Tongue (tissue), 2 donors: Measurements from ENCODE around the gene SCLT1. TPM values are rescaled to one million over a fixed set of nuclear protein-coding genes. Genes with fewer than 3 reads are reported as not detected.
"Not testable (repeated sequence)": the region's sequence is repeated elsewhere in the genome, so short reads cannot be mapped to it uniquely, and the experiment has no call there.

Experiments
- DNase-seq: peaks from one replicate; pipeline ENCODE4 v3.0.0-alpha.2; 2015
- total RNA-seq: library from RNA; depleted of rRNA; stranded (reverse); fragments of >200 nt; gene quantifications from one replicate; pipeline ENCODE4 v1.2.3, GENCODE V29; 2014

The SCLT1 gene
- total RNA-seq, result 25.8 TPM

DNA sequence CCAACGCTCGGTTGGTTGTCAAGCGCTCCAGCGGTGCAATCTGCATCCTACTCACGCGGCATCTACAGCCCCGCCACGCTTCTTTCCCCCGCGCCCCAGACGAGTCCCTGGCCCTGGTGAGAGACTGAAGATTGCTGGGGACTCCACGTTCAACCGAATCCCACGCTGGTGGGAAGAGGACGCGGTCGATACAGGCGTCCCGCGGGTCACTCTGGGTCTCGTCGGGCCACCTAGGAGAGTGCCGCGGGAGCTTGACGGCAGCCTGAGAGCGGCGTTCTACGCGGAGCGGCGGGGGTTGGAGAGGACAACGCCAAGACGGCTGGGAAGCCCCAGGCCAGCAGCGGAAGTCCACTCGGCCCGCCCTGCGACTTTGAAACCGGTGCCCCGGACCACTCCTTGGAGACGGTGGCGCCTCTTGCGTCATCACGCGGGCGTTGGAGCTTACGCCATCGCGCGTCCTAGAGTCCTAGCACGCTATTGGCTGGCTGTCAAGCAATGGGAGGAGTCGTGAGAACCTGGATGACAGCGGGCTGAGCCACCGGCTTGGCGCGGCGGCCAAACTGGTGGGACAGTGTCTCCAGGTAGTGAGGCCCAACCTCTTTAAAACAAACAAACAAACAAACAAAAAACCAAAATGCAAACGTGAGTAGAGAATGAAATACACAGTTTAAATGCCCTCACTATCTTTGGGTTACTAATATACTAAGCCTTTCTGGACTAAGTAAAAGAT is at the start of gene SCLT1:
TSS of gene SCLT1 (minus strand) at position 349 of the 730 bp plus-strand sequence. CDS start 436 bp downstream, outside the sequence.
- DNase-seq, result peak; percentile 99

DNA sequence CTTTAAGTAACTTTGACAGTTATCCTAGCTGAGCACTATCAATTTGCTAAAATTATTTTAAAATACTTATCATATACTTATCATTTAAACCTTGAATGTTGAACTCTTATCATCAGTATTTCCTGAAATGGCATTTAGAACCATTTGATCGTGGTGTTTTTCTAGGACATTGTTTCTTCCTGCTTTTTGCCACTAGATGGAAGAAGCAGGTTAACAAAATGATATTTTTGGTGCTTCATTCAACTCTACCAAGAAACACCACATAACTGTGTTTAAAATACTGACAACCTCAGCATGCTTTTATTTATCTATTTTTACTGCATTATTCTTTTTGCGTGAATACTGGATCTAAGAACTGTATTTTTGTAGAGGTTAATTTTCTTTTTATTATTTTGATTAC is 47.2 kb upstream of the SCLT1 start:
- no peak for DNase-seq

DNA sequence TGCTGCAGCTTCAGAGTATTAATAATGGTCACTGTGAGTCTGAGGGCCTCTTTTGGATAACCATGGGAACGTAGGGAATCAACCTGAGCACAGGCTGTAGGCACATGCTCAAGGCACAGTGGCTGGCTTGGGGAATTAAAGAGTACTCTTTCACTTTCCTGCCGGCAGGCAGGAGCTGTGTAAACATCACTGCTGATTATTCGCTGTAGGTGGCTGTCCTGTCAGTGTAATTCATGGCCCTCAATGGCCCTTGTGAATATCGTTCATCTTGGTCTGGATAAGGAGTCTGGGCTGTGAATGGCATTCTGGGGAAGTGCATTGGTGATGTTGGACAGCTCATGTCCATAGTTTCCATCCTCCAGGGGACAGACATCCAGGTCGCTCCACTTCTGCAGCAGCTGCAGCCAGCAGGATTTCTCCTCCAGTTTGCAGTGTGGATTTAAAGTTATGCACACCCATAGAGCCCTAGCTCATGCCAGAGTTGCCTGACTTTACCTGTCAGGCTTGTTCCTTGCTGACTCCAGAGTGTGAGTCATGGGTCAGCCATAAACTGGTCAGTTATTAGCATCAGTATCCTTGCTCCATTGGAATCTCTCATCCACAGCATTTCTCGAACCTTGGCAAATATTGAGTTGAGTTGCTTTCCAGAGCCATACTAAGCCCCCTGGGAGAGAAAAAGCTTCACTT is 45.6 kb upstream of the SCLT1 start:
- DNase-seq, result no peak

DNA sequence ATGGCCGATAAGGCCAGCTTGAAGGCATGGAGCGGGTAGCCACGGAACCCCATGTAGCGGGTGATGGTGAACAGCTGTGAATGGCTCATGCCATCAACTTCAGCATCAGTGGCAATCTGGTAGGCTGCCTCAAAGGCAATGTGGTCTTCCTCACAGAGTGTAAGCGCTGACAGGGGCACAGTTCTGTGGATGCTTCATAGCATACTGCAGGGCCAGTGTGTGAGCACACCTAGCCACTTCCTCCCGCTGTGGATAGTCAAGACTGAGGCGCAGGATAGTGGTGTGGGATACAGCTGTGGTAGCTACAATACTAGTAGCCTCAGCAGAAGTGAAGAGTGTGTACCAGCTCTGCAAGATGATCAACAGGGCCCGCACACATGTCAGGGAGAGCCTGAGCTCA is 43.1 kb upstream of the SCLT1 start:
- no peak for DNase-seq

DNA sequence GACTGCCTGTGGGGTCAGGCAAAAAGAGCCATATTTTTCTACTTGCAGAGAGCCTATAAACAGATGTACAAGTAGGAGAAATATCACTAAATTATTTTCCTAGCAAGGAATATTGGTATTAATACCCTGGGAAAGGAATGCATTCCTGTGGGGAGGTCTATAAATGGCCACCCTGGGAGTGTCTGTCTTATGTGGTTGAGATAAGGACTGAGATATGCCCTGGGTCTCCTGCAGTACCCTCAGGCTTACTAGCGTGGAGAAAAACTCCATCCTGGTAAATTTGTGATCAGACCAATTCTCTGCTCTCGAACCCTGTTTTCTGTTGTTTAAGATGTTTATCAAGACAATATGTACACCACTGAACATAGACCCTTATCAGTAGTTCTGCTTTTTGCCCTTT is 38.0 kb upstream of the SCLT1 start:
- no peak for DNase-seq

DNA sequence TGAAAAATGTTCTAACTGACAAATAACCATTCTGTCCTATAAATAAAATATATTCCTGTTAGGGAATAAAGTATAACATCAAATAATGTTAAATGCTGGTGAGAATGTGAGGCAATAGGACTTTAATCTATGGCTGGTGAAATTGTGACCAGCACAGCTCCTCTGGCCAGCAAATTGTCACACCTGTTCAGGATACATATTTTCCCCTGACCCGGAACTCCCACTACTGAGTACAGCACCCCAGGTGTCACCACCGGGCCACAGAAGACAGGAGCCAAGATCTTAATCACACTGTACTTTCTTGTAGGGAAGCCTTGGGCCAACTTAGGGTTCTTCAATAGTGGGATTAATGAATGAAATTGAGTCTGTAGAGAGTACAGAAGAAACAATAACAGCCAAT is 35.8 kb upstream of the SCLT1 start:
- DNase-seq, result no peak

DNA sequence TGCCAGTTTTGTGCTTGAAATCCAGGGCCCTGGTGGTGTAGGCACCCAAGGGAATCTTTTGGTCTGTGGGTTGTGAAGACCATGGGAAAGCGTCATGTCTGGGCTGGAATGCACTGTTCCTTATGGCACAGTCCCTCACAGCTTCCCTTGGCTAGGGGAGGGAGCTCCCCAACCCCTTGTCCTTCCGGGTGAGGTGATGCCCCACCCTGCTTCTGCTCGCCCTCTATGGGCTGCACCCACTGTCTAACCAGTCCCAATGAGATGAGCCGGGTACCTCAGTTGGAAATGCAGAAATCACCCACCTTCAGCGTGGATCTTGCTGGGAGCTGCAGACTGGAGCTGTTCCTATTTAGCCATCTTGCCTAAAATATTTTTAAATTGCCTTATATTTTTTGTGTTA is 33.3 kb upstream of the SCLT1 start:
- not testable (repeated sequence) for DNase-seq

DNA sequence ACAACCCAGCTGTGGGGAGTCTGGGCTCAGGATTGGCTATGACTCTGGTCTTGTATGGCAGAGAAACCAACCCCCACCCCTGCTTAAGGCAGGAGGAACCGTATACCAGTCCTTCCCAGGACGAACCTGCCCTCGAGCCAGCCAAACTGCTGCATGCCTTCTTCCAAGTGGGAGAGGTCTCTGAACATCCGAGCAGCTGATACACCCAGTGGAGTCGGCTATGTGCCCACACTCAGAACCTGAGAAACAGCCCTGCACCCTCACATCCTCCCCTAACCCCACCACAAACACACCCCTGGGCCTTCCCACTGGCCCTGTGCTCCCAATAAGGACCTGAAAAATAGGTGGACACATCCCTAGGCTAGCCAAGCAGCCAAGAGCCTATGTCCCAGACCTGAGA is 24.4 kb upstream of the SCLT1 start:
- no peak for DNase-seq

DNA sequence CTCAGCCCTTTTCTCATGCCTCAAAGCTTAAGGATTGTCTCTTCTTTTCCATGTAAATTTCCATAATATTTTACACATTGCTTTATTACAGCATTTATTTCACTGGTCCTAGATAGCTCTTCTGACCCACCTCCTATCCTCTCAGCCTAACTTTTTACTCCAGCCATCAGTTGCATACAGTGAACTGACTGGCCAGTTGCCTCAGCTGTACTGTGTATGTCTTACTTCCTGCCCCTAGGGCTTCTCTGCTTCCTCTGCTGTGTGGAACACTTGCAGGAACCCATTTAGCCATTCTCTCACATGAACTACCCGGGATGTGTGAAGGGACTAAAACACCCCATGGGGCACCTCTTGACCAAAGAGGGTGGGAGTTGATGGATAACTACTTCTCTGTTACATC is 20.6 kb upstream of the SCLT1 start:
- no peak for DNase-seq

DNA sequence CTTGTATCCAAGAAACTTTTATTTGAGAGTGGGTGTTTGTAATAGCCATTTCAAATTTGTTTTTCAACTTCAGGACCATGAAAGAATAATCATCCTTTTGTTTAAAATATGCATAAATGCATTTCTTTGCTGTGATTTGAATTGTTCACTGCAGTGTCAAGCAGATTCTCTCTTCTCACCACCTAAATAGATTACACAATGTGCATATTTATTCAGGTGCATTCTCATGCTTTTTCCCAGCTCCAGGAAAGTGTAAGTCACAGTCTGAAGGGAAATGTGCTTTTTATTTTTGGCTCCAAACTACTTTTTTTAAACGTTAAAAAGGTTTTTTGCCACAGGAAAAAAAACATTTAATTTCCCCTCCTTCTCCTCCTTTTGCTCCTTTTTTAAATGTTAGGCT is 20.1 kb upstream of the SCLT1 start:
- peak; percentile 17 for DNase-seq

DNA sequence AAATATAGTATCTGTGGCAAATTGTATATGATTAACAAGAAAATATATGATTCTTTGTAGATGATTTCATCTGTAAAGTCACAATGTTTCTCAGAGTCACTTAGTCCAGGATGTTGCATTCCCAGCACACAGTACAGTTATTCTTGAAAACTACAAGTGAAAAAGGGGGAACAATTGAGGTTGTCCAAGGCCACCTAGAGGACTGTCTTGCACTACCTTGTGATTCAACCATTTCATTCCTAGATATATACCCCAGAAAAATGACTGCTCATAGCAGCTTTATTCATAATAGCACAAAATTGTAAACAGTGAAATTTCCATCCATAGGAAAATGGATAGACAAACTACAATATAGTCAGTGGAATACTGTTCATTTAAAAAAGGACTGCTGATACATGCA is 18.6 kb upstream of the SCLT1 start:
- DNase-seq, result no peak

DNA sequence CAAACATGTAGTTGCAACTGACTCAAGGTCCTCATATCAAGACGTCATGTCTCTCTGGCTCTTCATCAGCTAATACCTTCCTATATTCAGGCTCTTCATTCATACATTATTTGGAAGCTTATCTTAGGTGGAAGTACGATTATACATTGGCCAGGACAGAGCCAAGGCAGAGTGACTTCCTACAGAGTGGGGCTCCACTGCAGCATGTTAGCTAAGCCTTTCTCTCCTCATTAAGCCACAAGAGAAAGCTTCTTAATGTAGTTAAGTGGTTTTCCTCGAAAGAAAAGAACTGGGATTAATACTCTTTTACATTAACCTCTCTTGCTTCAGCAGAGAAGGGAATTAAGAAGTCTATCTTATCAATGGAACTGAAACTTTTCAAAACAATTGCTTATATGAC is 17.6 kb upstream of the SCLT1 start:
- DNase-seq, result no peak

DNA sequence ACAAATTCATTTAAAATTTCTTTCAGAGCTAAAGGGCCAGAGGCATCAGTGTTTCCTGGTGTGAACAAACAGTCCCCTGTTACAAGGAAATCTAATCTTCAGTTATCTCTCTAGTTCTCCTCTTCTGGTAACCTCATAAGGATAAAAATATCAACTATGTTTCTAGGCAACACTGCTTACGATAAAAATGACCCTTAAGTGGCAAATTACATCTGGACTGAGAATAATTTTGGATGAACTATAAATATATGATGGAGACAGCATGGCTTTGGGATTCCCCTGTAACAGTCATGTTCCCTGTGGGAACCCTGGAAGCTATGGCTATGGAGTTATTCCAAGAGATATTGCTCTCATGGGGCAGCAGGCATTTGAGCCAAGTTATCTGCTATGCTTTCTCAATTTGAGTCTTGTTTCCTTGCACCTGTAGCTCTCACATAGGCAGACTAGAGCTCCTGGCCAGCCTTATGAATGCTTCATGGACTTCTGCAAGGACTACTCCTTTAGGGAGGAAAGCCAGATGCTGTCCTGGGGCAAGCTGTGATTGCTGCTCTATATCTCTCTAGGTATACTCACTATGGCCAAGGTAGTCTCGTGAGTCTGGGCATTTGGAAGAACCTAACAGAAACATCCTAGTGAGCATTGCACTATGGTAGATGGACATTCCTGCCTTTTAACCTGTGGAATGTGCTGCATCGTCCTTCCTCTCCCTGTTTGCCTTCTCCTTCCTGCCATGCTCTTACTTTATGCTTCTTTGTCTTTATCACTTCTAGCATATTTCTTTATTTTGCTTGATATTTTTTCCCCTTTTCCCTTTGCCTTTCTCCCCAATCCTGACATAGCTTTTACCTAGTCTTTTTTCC is 16.9 kb upstream of the SCLT1 start:
- no peak for DNase-seq

DNA sequence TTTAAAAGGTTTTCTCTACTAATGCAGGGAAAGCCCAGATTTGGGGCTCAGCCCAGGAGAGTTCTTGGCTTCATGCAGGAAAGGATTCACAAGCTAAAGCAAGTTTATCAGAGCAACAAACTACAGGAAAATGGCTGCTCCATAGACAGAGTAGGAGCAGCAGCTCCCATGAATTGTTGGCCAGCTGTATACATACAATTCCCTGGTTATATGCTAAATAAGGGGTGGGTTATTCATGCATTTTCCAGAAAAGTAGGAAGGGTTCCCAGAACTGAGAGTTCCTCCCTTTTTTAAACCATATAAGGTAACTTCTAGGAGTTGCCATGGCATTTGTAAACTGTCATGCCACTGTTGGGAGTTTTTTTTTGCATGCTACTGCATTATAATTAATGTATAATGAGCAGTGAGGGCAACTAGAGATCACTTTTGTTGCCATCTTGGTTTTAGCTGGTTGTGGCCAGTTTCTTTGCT is 5.2 kb upstream of the SCLT1 start:
- no peak for DNase-seq

DNA sequence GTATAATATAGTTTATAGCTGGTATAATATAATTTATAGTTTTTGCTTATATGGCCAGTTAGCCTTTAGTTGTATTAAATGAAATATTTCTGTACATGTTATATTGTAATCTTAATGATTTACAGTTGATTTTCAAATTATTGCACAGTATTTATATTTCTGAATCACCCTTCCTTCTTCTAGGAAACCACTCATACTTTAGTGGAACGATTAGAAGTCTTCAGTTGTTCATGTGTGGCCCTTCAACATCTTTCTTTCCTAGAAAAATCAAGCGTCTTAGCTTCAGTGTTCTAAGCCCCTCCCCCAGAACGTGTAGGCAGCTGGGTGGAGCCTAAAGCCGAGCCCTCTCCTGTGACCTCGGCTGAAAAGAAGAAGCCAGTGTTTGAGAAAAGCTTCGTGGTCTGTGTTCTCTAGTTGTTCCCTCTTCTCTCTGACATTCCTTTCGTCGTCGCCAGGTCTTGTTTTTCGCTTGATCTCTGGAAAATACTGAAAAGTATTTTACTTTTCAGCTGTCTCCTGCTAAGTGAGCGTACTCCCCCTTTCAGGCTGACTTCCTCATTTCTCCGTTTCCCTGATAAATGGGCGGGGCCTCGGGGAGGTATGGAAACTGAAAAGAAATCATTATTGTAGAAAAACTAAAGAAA is 2.6 kb upstream of the SCLT1 start, which contains the start of gene C4orf33:
TSS of gene C4orf33 (plus strand) at position 342 of the 644 bp plus-strand sequence. CDS start 6,459 bp downstream, outside the sequence.
- DNase-seq, result peak; percentile 88

DNA sequence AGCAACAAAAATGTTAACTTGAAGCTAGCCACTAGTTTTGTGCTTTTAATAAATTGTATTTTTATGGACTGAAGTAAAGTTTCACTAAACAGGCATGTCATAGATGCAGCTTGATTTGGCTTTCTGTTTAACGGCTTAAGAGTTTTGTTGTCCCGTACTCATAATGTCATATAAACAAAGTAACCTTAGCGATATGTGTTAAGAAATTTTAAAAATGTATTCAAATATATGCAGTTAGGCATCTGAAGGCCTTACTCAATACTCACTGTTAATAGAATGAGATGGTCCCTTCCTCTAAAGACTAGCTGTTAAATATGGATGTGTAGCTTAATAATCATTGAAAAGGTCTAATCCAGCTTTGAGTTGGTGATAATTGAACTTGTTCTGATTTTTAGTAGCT is 1.0 kb upstream of the SCLT1 start:
- no peak for DNase-seq

DNA sequence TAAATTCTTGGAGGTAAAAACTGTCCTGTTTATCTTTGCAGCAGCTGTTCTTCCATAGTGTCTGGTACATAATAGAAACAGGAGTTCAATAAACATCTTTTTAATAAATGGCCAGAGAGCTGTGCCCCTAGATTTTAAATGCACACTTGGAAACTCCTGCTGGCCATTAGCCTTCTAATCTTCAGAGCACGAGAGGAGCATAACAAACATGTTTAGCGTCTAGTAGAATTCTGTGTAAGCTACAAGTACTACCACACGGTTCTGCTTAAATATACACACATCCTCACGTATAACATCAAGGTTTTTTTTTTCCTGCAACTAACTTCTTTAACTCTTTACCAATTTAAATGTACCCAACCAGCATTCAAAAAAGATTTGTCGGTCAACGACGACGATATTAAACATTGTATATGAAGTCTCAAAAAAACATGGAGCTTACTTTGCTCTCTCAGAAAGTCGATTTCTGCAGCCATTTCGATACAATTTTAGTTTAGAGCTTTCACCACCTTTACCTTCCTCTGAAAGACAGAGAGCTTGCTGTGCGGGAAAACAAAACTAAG is 628 bp downstream of the SCLT1 start:
- DNase-seq, result peak; percentile 63

DNA sequence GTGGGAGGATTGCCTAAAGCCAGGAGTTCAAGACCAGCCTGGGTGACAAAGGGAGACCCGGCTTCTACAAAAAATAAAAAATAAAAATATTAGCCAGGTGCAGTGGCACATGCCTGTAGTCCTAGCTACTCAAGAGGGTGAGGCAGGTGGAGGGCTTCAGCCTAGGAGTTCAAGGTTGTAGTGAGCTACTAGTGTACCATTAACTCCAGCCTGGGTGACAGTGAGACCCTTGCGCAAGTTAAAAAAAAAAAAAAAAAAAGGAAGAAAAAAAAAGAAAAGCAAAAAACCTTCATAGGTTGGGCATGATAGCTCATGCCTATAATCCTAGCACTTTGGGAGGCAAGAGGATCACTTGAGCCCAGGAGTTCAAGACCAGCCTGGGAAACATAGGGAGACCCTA is 5.8 kb downstream of the SCLT1 start:
- DNase-seq, result no peak

DNA sequence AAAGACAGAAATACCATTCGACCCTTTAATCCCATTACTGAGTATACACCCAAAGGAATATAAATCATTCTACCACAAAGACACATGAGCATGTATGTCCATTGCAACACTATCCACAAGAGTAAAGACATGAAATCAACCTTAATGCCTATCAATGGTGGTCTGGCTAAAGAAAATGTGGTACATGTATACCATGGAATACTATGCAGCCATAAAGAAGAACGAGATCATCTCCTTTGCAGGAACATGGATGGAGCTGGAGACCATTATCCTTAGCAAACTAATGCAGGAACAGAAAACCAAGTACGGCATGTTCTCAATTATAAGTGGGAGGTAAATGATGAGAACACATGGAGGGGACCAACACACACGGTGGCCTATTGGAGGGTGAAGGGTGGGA is 7.9 kb downstream of the SCLT1 start:
- no peak for DNase-seq

DNA sequence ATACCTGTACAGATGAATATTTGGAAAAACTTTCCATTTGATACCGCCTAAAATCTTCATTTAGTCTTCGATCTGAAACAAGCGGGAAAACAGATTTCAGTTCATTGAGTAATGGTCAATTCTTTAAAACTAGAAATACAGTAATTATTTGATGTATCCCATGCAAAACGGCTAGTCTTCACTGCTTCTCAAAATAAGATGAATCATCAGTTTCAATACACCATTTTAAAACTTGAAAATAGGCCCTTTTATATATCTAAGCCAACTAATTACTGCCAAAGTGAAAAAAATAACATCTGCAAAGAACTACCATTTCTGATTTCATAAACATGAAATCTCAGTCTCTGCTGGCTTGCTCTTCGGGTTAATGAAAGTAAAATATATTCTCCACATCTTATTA is 11.0 kb downstream of the SCLT1 start:
- DNase-seq, result no peak

DNA sequence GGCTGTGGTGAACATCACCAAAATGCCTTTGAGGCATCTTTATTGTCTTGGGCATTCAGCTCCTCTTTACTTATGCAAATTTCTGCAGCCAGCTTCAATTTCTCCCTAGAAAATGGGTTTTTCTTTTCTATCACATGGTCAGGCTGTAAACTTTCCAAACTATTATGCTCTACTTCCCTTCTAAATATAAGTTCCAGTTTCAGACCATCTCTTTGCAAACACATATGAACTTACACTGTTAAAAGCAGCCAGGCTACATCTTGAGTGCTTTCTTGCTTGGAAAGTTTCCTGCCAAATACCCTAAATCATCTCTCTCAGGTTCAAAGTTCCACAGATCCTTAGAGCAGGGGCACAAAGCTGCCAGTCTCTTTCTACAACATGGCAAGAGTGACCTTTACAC is 13.2 kb downstream of the SCLT1 start:
- no peak for DNase-seq

DNA sequence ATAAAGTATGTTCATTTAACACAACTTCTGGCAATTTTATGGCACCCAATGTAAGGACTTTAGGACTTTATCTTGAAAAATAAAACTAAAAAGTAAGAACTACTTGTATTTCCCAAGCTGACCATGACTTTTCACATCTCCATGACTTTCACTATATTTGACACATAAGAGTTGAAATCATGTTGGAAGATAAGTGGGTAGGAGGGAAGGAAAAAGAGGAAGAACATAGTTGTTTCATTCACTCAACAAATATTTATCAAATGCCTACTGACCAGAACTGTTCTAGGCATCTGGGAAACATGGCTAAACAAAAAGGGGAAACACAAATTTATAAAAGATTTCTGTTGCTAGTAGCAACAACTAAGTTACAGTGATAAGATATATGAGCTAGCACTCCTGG is 16.0 kb downstream of the SCLT1 start:
- DNase-seq, result no peak
